ENCODE results near the gene PROB1.

Gene PROB1

DNA sequence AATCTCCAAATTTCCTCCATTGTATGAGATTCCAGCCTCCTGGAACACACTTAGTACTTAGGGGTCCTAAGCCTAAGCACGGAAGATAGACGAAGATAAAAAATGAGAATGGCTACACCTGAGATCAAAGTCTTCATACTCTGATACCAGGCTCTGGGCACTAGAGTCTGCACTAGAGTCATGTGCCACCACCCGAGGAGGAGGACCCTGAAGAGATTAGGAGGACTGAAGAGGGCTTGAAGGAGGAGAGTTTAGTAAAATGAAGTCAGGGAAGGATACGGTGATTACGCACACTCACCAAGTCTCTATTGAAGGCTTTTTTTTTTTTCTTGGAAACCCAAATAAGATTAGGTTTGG is 9.6 kb upstream of the PROB1 start:
- TF ChIP-seq GLIS3 (CRISPR knock-in tag; IDR thresholded peaks at IDR 0.05) (no peak), SNAI2 (CRISPR knock-in tag; IDR thresholded peaks at IDR 0.05) (no peak), ESRRG (CRISPR knock-in tag; IDR thresholded peaks at IDR 0.05) (no peak), ISL1 (CRISPR knock-in tag; IDR thresholded peaks at IDR 0.05) (no peak), OSR1 (CRISPR knock-in tag; IDR thresholded peaks at IDR 0.05) (no peak), ZNF565 (CRISPR knock-in tag; conservative IDR thresholded peaks at IDR 0.05; ENCODE audit: low read depth) (no peak), ARNTL (CRISPR knock-in tag; IDR thresholded peaks at IDR 0.05; ENCODE audit: borderline replicate concordance, low read depth) (no peak), ZNF70 (CRISPR knock-in tag; IDR thresholded peaks at IDR 0.05) (no peak), TCF4 (CRISPR knock-in tag; IDR thresholded peaks at IDR 0.05; ENCODE audit: borderline replicate concordance) (no peak), ZFP30 (CRISPR knock-in tag; IDR thresholded peaks at IDR 0.05) (no peak), PPARA (CRISPR knock-in tag; IDR thresholded peaks at IDR 0.05; ENCODE audit: borderline replicate concordance) (no peak), TOX (CRISPR knock-in tag; IDR thresholded peaks at IDR 0.05; ENCODE audit: borderline replicate concordance) (no peak), BACH2 (CRISPR knock-in tag; IDR thresholded peaks at IDR 0.05; ENCODE audit: borderline replicate concordance) (no peak)
- TF ChIP-seq, protein P1, sequence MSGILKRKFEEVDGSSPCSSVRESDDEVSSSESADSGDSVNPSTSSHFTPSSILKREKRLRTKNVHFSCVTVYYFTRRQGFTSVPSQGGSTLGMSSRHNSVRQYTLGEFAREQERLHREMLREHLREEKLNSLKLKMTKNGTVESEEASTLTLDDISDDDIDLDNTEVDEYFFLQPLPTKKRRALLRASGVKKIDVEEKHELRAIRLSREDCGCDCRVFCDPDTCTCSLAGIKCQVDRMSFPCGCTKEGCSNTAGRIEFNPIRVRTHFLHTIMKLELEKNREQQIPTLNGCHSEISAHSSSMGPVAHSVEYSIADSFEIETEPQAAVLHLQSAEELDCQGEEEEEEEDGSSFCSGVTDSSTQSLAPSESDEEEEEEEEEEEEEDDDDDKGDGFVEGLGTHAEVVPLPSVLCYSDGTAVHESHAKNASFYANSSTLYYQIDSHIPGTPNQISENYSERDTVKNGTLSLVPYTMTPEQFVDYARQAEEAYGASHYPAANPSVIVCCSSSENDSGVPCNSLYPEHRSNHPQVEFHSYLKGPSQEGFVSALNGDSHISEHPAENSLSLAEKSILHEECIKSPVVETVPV (CRISPR knock-in tag; IDR thresholded peaks at IDR 0.05) = no peak
- TF ChIP-seq, protein P2, sequence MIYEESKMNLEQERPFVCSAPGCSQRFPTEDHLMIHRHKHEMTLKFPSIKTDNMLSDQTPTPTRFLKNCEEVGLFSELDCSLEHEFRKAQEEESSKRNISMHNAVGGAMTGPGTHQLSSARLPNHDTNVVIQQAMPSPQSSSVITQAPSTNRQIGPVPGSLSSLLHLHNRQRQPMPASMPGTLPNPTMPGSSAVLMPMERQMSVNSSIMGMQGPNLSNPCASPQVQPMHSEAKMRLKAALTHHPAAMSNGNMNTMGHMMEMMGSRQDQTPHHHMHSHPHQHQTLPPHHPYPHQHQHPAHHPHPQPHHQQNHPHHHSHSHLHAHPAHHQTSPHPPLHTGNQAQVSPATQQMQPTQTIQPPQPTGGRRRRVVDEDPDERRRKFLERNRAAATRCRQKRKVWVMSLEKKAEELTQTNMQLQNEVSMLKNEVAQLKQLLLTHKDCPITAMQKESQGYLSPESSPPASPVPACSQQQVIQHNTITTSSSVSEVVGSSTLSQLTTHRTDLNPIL (CRISPR knock-in tag; IDR thresholded peaks at IDR 0.05; ENCODE audit: low read depth) = no peak
- ATAC-seq = no peak

DNA sequence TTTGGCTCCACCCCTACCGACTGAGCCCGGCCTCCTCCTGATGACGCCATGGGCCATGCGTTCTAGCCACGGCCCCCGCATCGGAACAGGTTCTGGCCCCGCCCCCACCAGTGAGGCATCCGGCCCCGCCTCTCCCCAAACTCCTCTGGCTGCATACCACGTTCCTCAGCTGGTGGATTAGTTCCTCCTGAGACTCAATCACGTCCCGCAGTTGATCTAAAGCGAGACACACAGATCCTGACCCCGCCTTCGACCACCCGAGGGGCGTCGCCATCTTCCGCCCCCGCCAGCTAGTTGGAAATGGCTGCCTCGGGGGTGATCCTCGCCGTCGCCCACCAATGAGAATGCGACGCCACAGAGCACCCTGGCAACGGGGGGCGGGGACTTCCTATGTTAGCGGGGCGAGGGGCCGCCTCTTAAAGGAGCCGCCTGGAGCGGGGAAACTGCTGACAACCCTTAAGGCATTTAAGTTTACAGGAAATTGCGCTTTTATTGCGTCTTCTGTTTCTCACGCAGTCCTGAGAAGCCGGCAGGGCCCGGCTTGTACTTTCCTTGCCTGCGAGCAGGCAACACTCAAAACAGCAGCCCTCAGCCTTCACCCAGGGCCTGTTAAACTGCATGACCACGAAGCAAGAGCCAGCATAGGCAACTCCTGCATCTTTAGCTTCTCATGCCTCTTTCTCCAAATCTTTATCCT is 9.0 kb upstream of the PROB1 start, which contains the start of gene SPATA24:
SPATA24 (minus strand) TSS at position 303 of the 697 bp plus-strand sequence; CDS start at position 274, 29 bp downstream.
- ATAC-seq = peak; percentile 95

DNA sequence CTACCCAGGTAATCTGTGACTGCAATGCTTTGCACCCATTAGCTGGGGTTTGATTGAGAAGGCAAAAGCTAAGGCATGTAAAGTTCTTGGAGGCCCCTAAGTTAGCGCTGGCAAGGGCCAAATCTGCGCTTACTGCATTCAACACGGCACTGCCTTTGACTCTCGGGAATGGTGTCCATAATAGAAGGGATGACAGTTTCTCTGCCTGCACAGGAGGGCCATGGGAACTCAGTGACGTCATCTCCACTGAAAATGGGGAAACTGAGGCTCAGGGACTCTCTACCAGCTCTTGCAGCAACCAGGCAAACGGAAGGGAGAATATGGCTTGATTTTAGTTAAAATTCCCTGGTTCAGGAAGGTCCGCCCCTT is 8.5 kb upstream of the PROB1 start:
- TF ChIP-seq, protein P3, sequence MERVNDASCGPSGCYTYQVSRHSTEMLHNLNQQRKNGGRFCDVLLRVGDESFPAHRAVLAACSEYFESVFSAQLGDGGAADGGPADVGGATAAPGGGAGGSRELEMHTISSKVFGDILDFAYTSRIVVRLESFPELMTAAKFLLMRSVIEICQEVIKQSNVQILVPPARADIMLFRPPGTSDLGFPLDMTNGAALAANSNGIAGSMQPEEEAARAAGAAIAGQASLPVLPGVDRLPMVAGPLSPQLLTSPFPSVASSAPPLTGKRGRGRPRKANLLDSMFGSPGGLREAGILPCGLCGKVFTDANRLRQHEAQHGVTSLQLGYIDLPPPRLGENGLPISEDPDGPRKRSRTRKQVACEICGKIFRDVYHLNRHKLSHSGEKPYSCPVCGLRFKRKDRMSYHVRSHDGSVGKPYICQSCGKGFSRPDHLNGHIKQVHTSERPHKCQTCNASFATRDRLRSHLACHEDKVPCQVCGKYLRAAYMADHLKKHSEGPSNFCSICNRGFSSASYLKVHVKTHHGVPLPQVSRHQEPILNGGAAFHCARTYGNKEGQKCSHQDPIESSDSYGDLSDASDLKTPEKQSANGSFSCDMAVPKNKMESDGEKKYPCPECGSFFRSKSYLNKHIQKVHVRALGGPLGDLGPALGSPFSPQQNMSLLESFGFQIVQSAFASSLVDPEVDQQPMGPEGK (CRISPR knock-in tag; IDR thresholded peaks at IDR 0.05; ENCODE audit: borderline replicate concordance) = no peak
- TF ChIP-seq SNAI2 (CRISPR knock-in tag; IDR thresholded peaks at IDR 0.05) (no peak), RARB (CRISPR knock-in tag; IDR thresholded peaks at IDR 0.05) (no peak), TCF4 (CRISPR knock-in tag; IDR thresholded peaks at IDR 0.05; ENCODE audit: borderline replicate concordance) (no peak), OSR1 (CRISPR knock-in tag; IDR thresholded peaks at IDR 0.05) (no peak), ZNF8 (CRISPR knock-in tag; IDR thresholded peaks at IDR 0.05) (no peak), BACH2 (CRISPR knock-in tag; IDR thresholded peaks at IDR 0.05; ENCODE audit: borderline replicate concordance) (no peak), ESRRG (CRISPR knock-in tag; IDR thresholded peaks at IDR 0.05) (no peak), GLIS3 (CRISPR knock-in tag; IDR thresholded peaks at IDR 0.05) (no peak), ZC3H10 (CRISPR knock-in tag; IDR thresholded peaks at IDR 0.05) (no peak), ZNF565 (CRISPR knock-in tag; conservative IDR thresholded peaks at IDR 0.05; ENCODE audit: low read depth) (no peak), ARNTL (CRISPR knock-in tag; IDR thresholded peaks at IDR 0.05; ENCODE audit: borderline replicate concordance, low read depth) (no peak), CSDC2 (CRISPR knock-in tag; IDR thresholded peaks at IDR 0.05) (no peak)
- TF ChIP-seq, protein P2 (CRISPR knock-in tag; IDR thresholded peaks at IDR 0.05; ENCODE audit: low read depth) = no peak
- TF ChIP-seq, protein P1 (CRISPR knock-in tag; IDR thresholded peaks at IDR 0.05) = no peak
- ATAC-seq = peak; percentile 31

More for the DNA sequence above, 9.0 kb upstream of the PROB1 start, which contains the start of gene SPATA24:
- no peak for TF ChIP-seq ZNF8 (CRISPR knock-in tag; IDR thresholded peaks at IDR 0.05)
- TF ChIP-seq, protein P3 (CRISPR knock-in tag; IDR thresholded peaks at IDR 0.05; ENCODE audit: borderline replicate concordance) = peak; percentile 20; the same call in 1 of the 2 replicates

All from SK-N-SH treated with all-trans-retinoic acid at 6 μM for 48 hours (cell line).